Keratinocyte (primary cell): ENCODE results near the gene GPR39. TPM values are rescaled to one million over a fixed set of nuclear protein-coding genes. Genes with fewer than 3 reads are reported as not detected.

ENCODE experiments used
- DNase-seq: peaks from one replicate; pipeline ENCODE4 v3.0.0-alpha.2; 2011; ENCODE audit warnings: low read depth, missing footprints, low spot score
- FAIRE-seq: peaks from 2 replicates; lab custom pipeline; 2011; peaks lifted over from hg19 to GRCh38; lab: Jason Lieb, UNC
- H2AFZ ChIP-seq: 2 replicates; pipeline ENCODE4 v1.6.0; 2012; ENCODE audit warnings: low read length, control low read depth, inconsistent platforms; ENCODE audit not compliant: control insufficient read depth
- H3K27ac ChIP-seq: 2 replicates; pipeline ENCODE4 v1.5.1; 2011; ENCODE audit warnings: low read length; ENCODE audit not compliant: control insufficient read depth, insufficient read depth
- H3K27me3 ChIP-seq: 3 replicates; pipeline ENCODE4 v1.6.0; 2011; ENCODE audit warnings: low read length; ENCODE audit not compliant: control insufficient read depth, insufficient read depth; ENCODE audit errors: extremely low read depth
- H3K36me3 ChIP-seq, 2 experiments: 2 replicates in 1 of 2; 3 replicates in 1 of 2; pipeline ENCODE4 v1.5.1; 2011; ENCODE audit warnings: low read length in 2 of 2, mild to moderate bottlenecking in 1 of 2; ENCODE audit not compliant: control insufficient read depth in 2 of 2, insufficient read depth in 2 of 2; ENCODE audit errors: extremely low read depth in 1 of 2
- H3K4me1 ChIP-seq: 3 replicates; pipeline ENCODE4 v1.5.1; 2011; ENCODE audit warnings: low read length; ENCODE audit not compliant: control insufficient read depth, insufficient read depth; ENCODE audit errors: extremely low read depth
- H3K4me2 ChIP-seq: 3 replicates; pipeline ENCODE4 v1.6.0; 2011; ENCODE audit warnings: low read depth, low read length; ENCODE audit not compliant: control insufficient read depth, insufficient read depth; ENCODE audit errors: extremely low read depth
- H3K4me3 ChIP-seq, 3 experiments: fragments of 200-600 bp in 1 of 3; sonication (generic) in 1 of 3; 2 replicates in 2 of 3; 3 replicates in 1 of 3; pipeline ENCODE4 v1.5.1; 2011 to 2016; ENCODE audit warnings: low read length in 3 of 3, mild to moderate bottlenecking in 3 of 3, control low read depth in 2 of 3, inconsistent platforms in 1 of 3, low read depth in 1 of 3, mixed read lengths in 1 of 3, mixed run types in 1 of 3, moderate library complexity in 1 of 3; ENCODE audit not compliant: control insufficient read depth in 2 of 3, insufficient read depth in 2 of 3; ENCODE audit errors: extremely low read depth in 1 of 3
- H3K79me2 ChIP-seq: 2 replicates; pipeline ENCODE4 v1.6.0; 2012; ENCODE audit warnings: low read length; ENCODE audit not compliant: control insufficient read depth, insufficient read depth
- H3K9ac ChIP-seq: 3 replicates; pipeline ENCODE4 v1.6.0; 2011; ENCODE audit warnings: low read length; ENCODE audit not compliant: control insufficient read depth, insufficient read depth; ENCODE audit errors: extremely low read depth
- H3K9me1 ChIP-seq: 3 replicates; pipeline ENCODE4 v1.6.0; 2011; ENCODE audit warnings: low read length; ENCODE audit not compliant: control insufficient read depth, insufficient read depth; ENCODE audit errors: extremely low read depth
- H3K9me3 ChIP-seq: 2 replicates; pipeline ENCODE4 v1.5.1; 2012; ENCODE audit warnings: low read depth, low read length; ENCODE audit not compliant: control insufficient read depth
- H4K20me1 ChIP-seq: 3 replicates; pipeline ENCODE4 v1.6.0; 2011; ENCODE audit warnings: low read length; ENCODE audit not compliant: control insufficient read depth, insufficient read depth; ENCODE audit errors: extremely low read depth
- EZH2 ChIP-seq: IDR thresholded peaks from one replicate; pipeline ENCODE4 v1.6.1; 2012; ENCODE audit warnings: inconsistent platforms, mild to moderate bottlenecking, low read length, moderate library complexity
- dilution Hi-C: fragments of 300-500 bp; cut with MboI; formaldehyde crosslinking; loops from one replicate; pipeline ENCODE4 v1.7.0; 2020; ENCODE audit warnings: low sequenced_read_pairs; ENCODE audit not compliant: extremely low pct_ligation_motif_present
- polyA plus RNA-seq, 5 experiments: library from polyadenylated mRNA; depleted of rRNA in 3 of 5; stranded (reverse) in 3 of 5; stranded (forward) in 1 of 5; unstranded in 1 of 5; fragments of >200 nt; gene quantifications; 1 replicate in 1 of 5; 2 replicates in 3 of 5; 3 replicates in 1 of 5; pipeline versions ENCODE4 v1.2.1 to v1.2.3, GENCODE V29; 2011 to 2012; ENCODE audit warnings: missing spikeins in 2 of 5, low read depth in 1 of 5, low replicate concordance in 1 of 5
- TF ChIP-seq, protein P1 (sequence below), 3 experiments: IDR thresholded peaks in 1 of 3; conservative IDR thresholded peaks in 1 of 3; optimal IDR thresholded peaks in 1 of 3; 2 replicates in 2 of 3; 3 replicates in 1 of 3; pipeline versions ENCODE3 to v1.5.1; 2011; ENCODE audit warnings: low read length in 3 of 3, mild to moderate bottlenecking in 3 of 3, moderate library complexity in 2 of 3, control low read depth in 1 of 3, inconsistent platforms in 1 of 3; ENCODE audit not compliant: insufficient read depth in 2 of 3; ENCODE audit errors: extremely low read depth in 1 of 3

Gene GPR39
- polyA plus RNA-seq, 1 donor (not counting 4 experiments of a cell fraction or from before 2014, with no cell fraction given), result 4.7 TPM

DNA sequence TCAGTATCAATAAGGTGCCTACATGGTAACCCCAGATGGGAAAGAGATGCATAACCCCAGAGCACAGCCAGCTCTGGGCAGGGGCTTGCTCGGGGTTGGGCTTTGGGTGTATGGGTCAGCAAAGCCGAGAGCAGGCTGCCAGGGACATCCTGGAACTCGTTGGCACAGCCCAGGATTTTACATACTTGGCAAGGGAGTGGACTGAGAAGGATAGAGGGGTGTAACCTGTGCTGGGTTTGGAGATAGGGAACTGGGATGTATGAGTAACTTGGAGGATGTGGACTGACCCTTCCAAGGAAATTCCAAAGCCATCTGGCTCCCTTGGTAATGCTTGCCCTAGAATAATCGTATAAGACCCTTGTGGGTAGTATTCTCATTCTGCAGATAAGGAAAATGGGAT is 44.2 kb downstream of the GPR39 start:
- H3K9me3 ChIP-seq, result peaks cover 9% of the 10 kb centered on the region
- H4K20me1 ChIP-seq, result no peaks in the 10 kb centered on the region
- no peaks in the 10 kb centered on the region for H3K9me1 ChIP-seq
- no peaks in the 10 kb centered on the region for H3K4me1 ChIP-seq
- no peak overlapping the region for H3K27ac ChIP-seq
- H2AFZ ChIP-seq, result no peak overlapping the region
- no peaks in the 10 kb centered on the region for H3K79me2 ChIP-seq
- peaks cover 0 to 2% of the 10 kb centered on the region in 2 experiments for H3K36me3 ChIP-seq
- H3K9ac ChIP-seq, result no peak overlapping the region
- no peaks in the 10 kb centered on the region for H3K27me3 ChIP-seq
- H3K4me2 ChIP-seq, result no peak overlapping the region
- no peak overlapping the region for H3K4me3 ChIP-seq
- dilution Hi-C loops, result no loop called here
- TF ChIP-seq EZH2, result no peak
- TF ChIP-seq, protein P1, sequence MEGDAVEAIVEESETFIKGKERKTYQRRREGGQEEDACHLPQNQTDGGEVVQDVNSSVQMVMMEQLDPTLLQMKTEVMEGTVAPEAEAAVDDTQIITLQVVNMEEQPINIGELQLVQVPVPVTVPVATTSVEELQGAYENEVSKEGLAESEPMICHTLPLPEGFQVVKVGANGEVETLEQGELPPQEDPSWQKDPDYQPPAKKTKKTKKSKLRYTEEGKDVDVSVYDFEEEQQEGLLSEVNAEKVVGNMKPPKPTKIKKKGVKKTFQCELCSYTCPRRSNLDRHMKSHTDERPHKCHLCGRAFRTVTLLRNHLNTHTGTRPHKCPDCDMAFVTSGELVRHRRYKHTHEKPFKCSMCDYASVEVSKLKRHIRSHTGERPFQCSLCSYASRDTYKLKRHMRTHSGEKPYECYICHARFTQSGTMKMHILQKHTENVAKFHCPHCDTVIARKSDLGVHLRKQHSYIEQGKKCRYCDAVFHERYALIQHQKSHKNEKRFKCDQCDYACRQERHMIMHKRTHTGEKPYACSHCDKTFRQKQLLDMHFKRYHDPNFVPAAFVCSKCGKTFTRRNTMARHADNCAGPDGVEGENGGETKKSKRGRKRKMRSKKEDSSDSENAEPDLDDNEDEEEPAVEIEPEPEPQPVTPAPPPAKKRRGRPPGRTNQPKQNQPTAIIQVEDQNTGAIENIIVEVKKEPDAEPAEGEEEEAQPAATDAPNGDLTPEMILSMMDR (optimal IDR thresholded peaks at IDR 0.05 in 1 of 3, IDR thresholded peaks at IDR 0.05 in 1 of 3, conservative IDR thresholded peaks at IDR 0.05 in 1 of 3; ENCODE audit: extremely low read depth in 1 of 3, insufficient read depth in 2 of 3, low read length in 3 of 3), result no peak
- FAIRE-seq (no peak), DNase-seq (no peak)

DNA sequence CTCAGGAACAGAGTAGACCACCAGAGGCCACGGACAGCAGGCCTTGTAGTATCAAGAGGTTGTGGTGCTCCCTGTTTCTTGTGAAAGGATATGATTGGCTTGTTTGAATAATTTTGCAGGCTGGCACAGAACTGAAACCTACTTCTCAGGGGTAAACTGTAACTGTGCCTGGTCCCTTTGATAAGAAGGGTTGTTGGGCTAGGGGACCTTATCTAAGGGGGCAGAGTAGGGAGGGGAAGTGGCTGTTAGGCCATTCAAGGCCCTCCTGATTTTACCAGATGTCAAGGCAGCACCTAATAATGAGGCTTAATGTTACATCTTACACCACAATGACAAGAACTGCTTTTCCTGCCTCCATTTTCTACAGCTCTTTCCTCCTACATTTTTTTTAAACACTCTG is 45.6 kb downstream of the GPR39 start:
- Histone ChIP-seq H3K9me1 (no peaks in the 10 kb centered on the region), H3K4me1 (no peaks in the 10 kb centered on the region), H3K79me2 (no peaks in the 10 kb centered on the region), H3K9me3 (peaks cover 19% of the 10 kb centered on the region), H3K36me3 (peaks cover 0 to 2% of the 10 kb centered on the region in 2 experiments), H3K27me3 (no peaks in the 10 kb centered on the region), H4K20me1 (no peaks in the 10 kb centered on the region), H3K9ac (no peak overlapping the region), H3K4me2 (no peak overlapping the region), H3K4me3 (no peak overlapping the region), H2AFZ (no peak overlapping the region), H3K27ac (no peak overlapping the region)
- dilution Hi-C loops, result no loop called here
- TF ChIP-seq, protein P1 (optimal IDR thresholded peaks at IDR 0.05 in 1 of 3, IDR thresholded peaks at IDR 0.05 in 1 of 3, conservative IDR thresholded peaks at IDR 0.05 in 1 of 3; ENCODE audit: extremely low read depth in 1 of 3, insufficient read depth in 2 of 3, low read length in 3 of 3), result no peak
- TF ChIP-seq EZH2, result no peak
- no peak for FAIRE-seq
- DNase-seq, result no peak
